HT-29 (cell line): ENCODE results near the gene MACROH2A2. TPM values are rescaled to one million over a fixed set of nuclear protein-coding genes. Genes with fewer than 3 reads are reported as not detected.

ENCODE experiments used
- DNase-seq: peaks from one replicate; pipeline ENCODE4 v3.0.0-alpha.2; 2015; ENCODE audit warnings: low spot score
- total RNA-seq: library from RNA; depleted of rRNA; stranded (reverse); fragments of >200 nt; shearing (Covaris generic); gene quantifications from 2 replicates; pipeline ENCODE4 v1.2.3, GENCODE V29; 2014

Gene MACROH2A2
- total RNA-seq, 1 experiment from 2014 or later: not detected

DNA sequence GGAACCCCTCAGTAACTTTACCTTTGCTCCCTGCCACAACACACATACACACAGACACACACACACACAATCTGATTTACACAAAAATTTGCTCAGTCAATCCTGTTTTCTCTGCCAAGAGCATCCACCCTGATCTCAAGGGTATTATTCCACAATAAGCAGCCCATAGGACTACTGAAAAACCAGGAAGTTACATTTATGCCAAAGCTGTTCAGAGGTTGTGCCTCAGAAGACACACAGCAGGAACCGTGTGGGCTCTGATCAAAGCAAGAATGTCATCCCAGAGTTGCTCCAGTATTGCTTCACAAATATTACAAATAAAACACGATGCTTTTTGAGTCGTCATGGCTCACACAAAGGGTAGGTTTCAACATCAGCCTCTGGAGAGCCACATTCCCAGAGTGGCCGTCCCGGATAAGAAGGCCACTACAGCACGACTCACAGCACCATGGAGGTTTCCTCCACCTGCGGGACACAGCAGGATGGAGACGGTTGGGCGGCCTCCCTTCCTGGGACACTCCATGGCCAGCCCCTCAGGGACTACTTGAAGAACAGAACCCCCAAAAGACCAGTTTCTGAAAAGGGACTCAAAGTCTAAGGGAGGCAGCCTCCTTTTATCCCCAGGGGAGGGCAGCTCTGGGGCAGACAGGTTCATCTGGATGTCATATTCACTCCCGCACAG lies 78.4 kb downstream of the MACROH2A2 start:
- DNase-seq: peak; percentile 50

DNA sequence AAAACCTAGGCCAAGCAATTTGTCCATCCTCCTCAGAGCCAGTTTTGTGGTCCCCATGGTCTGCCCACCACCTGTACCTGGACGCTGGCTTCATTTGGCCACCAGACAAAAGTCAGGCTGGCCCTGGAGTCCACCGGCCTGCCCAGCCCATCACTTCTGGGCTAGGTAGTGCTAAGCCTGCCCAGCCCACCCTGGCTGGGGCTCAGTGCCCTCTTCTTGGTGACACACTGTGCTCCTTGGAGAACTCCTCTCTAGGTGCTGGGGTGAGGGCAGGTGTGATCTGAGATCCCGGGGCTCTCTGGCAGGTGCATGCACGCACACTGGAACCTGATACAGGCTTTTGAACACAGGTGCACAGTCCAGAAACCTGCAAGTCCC lies 78.9 kb downstream of the MACROH2A2 start:
- peak; percentile 19 for DNase-seq

GRCh38 chr10:70132098-70133029 lies 79.7 kb downstream of the MACROH2A2 start, which contains the start of gene AIFM2:
AIFM2 (minus strand) TSS chr10:70132825; CDS start chr10:70124084, 8,741 bp downstream.
- peak; percentile 79 for DNase-seq

DNA sequence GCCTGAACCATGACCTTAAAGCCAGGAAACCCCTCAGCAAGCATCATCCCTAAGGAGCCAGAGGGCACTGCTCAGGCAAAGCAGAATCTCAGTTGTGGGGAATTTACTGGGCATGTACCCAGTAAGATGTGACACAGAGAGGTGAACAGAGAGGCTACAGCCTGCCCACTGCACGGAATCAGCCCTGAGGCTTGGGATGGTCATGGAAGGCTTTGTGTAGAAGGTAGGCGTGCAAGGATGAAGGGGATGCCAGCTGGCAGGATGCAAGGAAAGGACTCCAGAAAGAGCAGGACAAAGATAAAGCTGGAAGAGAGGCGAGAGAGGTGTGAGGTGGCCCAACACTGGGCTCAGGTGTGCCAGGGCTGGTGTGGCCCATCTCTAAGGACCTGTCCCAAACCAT lies 82.4 kb downstream of the MACROH2A2 start:
- no peak for DNase-seq

DNA sequence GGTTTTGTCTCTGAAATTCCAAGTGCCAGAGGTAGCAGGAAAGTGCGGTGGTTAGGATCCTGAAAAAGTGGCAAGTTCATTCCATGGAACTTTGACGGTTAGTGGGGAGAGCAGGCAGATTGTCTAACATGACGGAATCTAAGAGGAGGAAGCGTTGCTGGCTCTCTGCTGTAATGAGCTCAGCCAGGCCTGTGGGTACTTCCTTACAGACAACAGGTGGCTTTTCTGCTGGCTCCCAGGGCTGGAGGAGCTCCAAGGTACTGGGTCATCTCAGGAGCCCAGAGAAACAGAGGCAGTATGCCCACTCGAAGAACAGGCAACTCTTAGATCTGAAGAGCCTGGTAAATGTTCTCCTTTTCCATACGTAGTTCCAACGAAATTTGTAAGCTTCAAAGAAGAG lies 83.0 kb downstream of the MACROH2A2 start:
- no peak for DNase-seq

DNA sequence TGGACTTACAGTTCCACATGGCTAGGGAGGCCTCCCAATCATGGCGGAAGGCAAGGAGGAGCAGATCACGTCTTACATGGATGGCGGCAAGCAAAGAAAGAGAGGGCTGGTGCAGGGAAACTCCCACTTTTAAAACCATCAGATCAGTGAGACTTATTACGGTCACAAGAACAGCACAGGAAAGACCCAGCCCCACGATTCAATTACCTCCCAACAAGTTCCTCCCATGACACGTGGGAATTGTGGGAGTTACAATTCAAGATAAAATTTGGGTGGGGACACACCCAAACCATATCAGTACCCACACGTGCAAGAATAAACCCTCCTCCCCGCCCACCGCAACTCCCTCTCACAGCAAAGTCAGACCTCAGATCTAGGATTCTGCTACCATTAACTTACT lies 84.5 kb downstream of the MACROH2A2 start:
- no peak for DNase-seq

- DNase-seq: peak; percentile 10
Measured at GRCh38 chr10:70137927-70138883, 85.6 kb downstream of the MACROH2A2 start.

GRCh38 chr10:70139151-70139996 lies 86.7 kb downstream of the MACROH2A2 start:
- DNase-seq: no peak

- DNase-seq: no peak
Measured at GRCh38 chr10:70139997-70140250, 87.3 kb downstream of the MACROH2A2 start.

- no peak for DNase-seq
Measured at GRCh38 chr10:70140297-70140696, 87.7 kb downstream of the MACROH2A2 start.

DNA sequence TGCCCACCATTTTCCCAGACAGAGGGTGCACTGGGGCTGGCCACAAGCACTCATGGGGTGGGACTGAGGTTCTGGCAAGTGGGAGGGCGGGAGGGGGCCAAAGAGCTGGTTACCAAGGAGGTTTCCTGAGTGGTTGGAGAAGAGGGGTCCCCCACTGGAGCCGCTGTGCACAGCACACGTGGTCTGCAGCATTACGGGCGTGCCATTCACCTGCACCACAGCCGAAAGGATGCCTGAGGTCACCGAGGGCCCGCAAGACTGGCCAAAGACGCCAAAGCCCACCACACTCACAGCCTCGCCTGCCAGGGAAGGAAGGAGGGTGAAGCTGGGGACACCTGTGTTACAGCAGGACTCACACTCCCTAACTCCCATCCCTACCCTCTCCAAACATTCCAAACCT lies 89.9 kb downstream of the MACROH2A2 start:
- no peak for DNase-seq

- no peak for DNase-seq
Measured at GRCh38 chr10:70144372-70145110, 91.9 kb downstream of the MACROH2A2 start.

DNA sequence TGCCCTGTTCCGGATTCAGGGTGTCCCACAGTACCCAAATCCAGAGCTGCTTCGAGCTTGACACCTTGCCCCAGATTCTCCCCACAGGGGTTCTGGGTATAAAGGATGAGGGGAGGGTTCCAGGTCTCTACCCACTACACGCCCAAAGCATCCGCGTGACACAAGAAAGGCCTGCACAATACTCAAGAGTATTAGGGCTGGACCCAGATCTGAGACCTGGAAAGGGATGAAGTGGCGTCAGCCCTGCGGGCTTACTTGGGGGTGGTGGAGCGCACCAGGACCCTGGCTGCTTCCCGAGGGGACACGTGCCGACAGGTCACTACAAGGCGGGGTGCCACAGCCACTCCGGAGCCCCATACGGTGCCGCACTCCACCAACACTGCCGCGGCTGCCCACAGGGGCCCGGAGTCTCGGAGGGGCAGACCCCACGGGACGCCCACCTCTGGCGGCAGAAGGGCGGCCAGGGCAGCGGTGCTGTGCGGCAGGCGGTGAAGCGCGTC lies 92.6 kb downstream of the MACROH2A2 start:
- DNase-seq: no peak

DNA sequence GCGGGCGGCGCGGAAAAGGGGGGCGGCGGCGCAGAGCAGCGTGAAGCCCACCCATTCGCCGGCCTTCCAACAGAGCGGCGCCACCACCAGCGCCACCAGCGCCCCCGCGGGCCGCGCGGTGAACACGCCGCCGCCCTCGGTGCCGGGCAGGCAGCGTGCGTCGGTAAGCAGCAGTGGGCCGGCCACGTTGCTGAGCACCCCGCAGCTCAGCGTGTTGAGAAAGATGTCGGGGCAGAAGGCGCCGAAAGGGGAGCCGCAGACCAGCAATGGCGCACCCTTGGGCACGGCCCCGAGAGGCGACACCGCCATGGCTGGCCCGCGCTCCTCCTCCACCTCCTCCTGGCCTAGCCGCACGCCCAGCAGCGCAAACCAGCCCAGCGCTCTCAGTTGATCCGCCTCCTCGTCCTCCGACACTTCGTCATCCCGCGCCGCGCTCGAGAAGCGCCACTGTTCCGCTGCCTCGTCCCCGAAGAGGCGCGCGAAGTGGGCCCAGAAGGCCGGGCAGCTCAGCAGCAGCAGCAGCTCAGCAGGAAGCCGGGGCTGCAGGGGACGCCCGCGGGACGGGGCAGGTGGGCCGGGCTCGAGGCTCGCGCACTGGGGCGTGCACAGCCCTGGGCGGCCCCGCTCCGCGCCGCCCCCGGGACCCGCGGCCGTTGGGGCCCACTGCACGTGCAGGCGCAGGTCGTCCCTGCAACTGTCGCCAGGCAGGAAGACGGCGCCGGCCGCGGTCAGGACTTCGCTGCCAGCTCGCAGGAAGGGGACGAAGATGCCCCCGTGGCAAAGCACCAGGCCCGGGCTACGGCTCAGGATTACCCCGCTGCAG lies 93.2 kb downstream of the MACROH2A2 start:
- DNase-seq: peak; percentile 64

GRCh38 chr10:70146489-70147258 lies 94.0 kb downstream of the MACROH2A2 start, which contains the start of gene TYSND1:
TYSND1 (minus strand) TSS chr10:70146700; CDS start chr10:70146586, 114 bp downstream.
- peak; percentile 99 for DNase-seq

- DNase-seq: no peak
Measured at GRCh38 chr10:70147259-70147625, 94.6 kb downstream of the MACROH2A2 start.

- DNase-seq: no peak
Measured at GRCh38 chr10:70148516-70148915, 95.9 kb downstream of the MACROH2A2 start.

GRCh38 chr10:70155255-70155838 lies 102.7 kb downstream of the MACROH2A2 start:
- DNase-seq: no peak
